Measurements from ENCODE around the gene EXOSC2. TPM values are rescaled to one million over a fixed set of nuclear protein-coding genes. Genes with fewer than 3 reads are reported as not detected.

EXOSC2 gene
- total and polyA plus RNA-seq, 2 experiments from 2014 or later: 37.6 to 77.7 TPM

Small RNAs within 50 kb of the gene (small RNA-seq; reads per million reads assigned to genes)
- not detected for gene AL359092.1 (ENCODE audit: low replicate concordance)

Other genes with a start within 250 kb of the EXOSC2 start
- gene ASS1, start 248.8 kb upstream of the EXOSC2 start, total RNA-seq (2014; rRNA removed; shearing (Covaris generic)): 98.1 and 103 TPM in 2 replicates
- gene ASS1, start 248.8 kb upstream of the EXOSC2 start, polyA plus RNA-seq (2016; fragmentation: Nextera tagmentation; extraction: Ambion mirVana): 65.8 and 72.5 TPM in 2 replicates
- gene FUBP3, start 114.2 kb upstream of the EXOSC2 start, total RNA-seq (2014; rRNA removed; shearing (Covaris generic)): 63.4 and 74.8 TPM in 2 replicates
- 38.0 and 42.5 TPM in 2 replicates for gene FUBP3, start 114.2 kb upstream of the EXOSC2 start, polyA plus RNA-seq (2016; fragmentation: Nextera tagmentation; extraction: Ambion mirVana)
- gene PRDM12, start 29.2 kb upstream of the EXOSC2 start, total RNA-seq (2014; rRNA removed; shearing (Covaris generic)): 0.78 TPM in 1 of 2 replicates, not detected in the other
- 0.11 and 0.14 TPM in 2 replicates for gene PRDM12, start 29.2 kb upstream of the EXOSC2 start, polyA plus RNA-seq (2016; fragmentation: Nextera tagmentation; extraction: Ambion mirVana)
- 80.4 and 85.1 TPM in 2 replicates for gene ABL1, start 141.5 kb downstream of the EXOSC2 start, total RNA-seq (2014; rRNA removed; shearing (Covaris generic))
- gene ABL1, start 141.5 kb downstream of the EXOSC2 start, polyA plus RNA-seq (2016; fragmentation: Nextera tagmentation; extraction: Ambion mirVana): 20.7 and 23.4 TPM in 2 replicates
- gene QRFP, start 203.0 kb downstream of the EXOSC2 start, total RNA-seq (2014; rRNA removed; shearing (Covaris generic)): not detected in 2 replicates
- not detected in 2 replicates for gene QRFP, start 203.0 kb downstream of the EXOSC2 start, polyA plus RNA-seq (2016; fragmentation: Nextera tagmentation; extraction: Ambion mirVana)
- 4.4 and 15.5 TPM in 2 replicates for gene FIBCD1, start 245.5 kb downstream of the EXOSC2 start, total RNA-seq (2014; rRNA removed; shearing (Covaris generic))
- 5.6 and 9.0 TPM in 2 replicates for gene FIBCD1, start 245.5 kb downstream of the EXOSC2 start, polyA plus RNA-seq (2016; fragmentation: Nextera tagmentation; extraction: Ambion mirVana)

Measured in GM23338 (cell line).